ENCODE results near the gene TRMT61A. TPM values are rescaled to one million over a fixed set of nuclear protein-coding genes. Genes with fewer than 3 reads are reported as not detected.

Gene TRMT61A
- 14.9 TPM for total RNA-seq (2021; ENCODE audit: unreplicated experiment)
- polyA plus RNA-seq (2012): 8.4 and 8.5 TPM in 2 replicates
- percentile 62 among the genes with signal in this experiment for Bru-seq, nascent RNA
- BruChase-seq, experiment 1, labeled RNA remaining after a 6-hour chase: percentile 51 among the genes with signal in this experiment
- percentile 59 among the genes with signal in this experiment for BruChase-seq, experiment 2, labeled RNA remaining after a 2-hour chase
- long read RNA-seq, transcript TRMT61A-202 (4 exons, 3,229 nt): major isoform, 41 of 71 reads
- long read RNA-seq, partial matches to known transcripts: 15 of 71 reads
- long read RNA-seq, other reads (novel, unspliced or antisense): 12 of 71 reads

DNA sequence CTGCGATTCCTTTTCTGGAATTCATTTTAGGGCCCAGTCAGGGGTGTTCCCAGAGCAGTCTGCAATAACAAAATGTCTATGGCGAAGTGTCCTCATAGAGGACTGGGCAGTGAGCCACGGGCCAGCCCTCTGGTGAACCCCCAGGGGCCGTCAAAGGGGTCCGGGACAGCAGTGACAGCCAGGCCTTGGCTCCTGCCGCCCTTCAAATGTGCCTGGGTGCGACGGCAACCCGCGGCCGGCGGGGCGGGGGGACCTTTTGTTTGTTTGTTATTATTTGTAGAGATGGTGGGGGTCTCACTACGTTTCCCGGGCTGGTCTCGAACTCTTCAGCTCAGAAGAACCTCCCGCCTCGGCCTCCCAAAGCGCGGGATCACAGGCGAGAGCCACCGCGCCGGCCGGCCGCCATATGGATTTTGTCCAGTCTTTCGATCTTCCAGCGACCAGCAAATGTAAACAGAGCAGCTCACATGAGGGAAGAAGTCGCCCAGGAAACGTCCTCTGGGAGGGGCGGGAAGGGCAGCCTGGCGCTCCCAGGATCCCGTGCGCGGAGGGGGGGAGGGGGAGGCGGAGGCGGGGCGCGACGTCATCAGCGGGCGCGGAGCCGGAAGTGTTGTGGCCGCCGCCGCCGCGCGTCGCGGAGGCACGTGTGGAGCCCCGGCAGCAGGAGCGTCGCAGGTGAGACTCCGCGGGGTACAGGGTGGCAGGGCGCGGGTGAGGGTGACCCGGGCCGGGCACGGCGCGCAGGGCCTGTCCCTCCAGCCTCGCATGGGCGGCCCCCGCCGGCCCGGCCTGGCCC is at the start of gene TRMT61A:
Gene TRMT61A, plus strand, starts transcription at position 610 of the 796 bp plus-strand sequence. CDS start 783 bp downstream, outside the sequence.
- RAD21 ChIA-PET (ENCODE audit: low non-redundant PET in 1 of 2, low total read pairs in 2 of 2, uncharacterized antibody in 2 of 2, unreplicated experiment in 2 of 2): interaction anchor here in 1 of 2 experiments (0.6 kb wide), 1 partner anchor 181 kb away, joined by 3 read pairs; no protein-coding TSS in a partner anchor
- CTCF ChIA-PET: interaction anchor here (0.9 to 2.9 kb wide), 2 partner anchors 10 to 12 kb away, joined by 7 to 16 read pairs; no protein-coding TSS in a partner anchor
- POLR2A ChIA-PET: interaction anchor here (0.7 to 1.4 kb wide), 5 partner anchors 8 to 551 kb away, joined by 5 to 11 read pairs (median 6); no protein-coding TSS in a partner anchor
- peak within 1 kb of the TSS; percentile 85 to 97 for H3K4me3 ChIP-seq (replicated peaks in 1 of 2; ENCODE audit: low read depth in 1 of 2, low read length in 2 of 2)
- H3K27me3 ChIP-seq (ENCODE audit: insufficient read depth, low read length): no peaks in the 10 kb centered on the region
- H3K36me3 ChIP-seq (ENCODE audit: control insufficient read depth in 1 of 2, insufficient read depth in 2 of 2, low read length in 2 of 2): peaks cover 0 to 14% of the 10 kb centered on the region in 2 experiments; a peak in 2 of 4 replicates
- ATAC-seq (peak; percentile 86), DNase-seq (ENCODE audit: low read depth, low spot score) (peak; percentile 62)
- no peaks in the 10 kb centered on the region for H3K9me3 ChIP-seq (ENCODE audit: control insufficient read depth in 1 of 2, insufficient read depth in 1 of 2, low read depth in 1 of 2, low read length in 2 of 2)
- TSS peak; percentile 89 for BruUV-seq (replicated peaks)
- peaks cover 10 to 29% of the 10 kb centered on the region in 2 experiments; a peak in 3 of 4 replicates for H3K4me1 ChIP-seq (ENCODE audit: control insufficient read depth in 1 of 2, insufficient read depth in 2 of 2, low read length in 2 of 2)
- intact Hi-C loops (cut with micrococcal nuclease): no loop called here
- H3K79me2 ChIP-seq (ENCODE audit: insufficient read depth, low read length): peaks cover 30% of the 10 kb centered on the region
- H3K27ac ChIP-seq (ENCODE audit: low read depth, low read length): peak within 1 kb of the TSS; percentile 64
- no peaks in the 10 kb centered on the region for H3K9me2 ChIP-seq (ENCODE audit: insufficient read depth)
- peak within 1 kb of the TSS; percentile 96 for H3K4me2 ChIP-seq (ENCODE audit: low read length)
- H2AFZ ChIP-seq (ENCODE audit: low read depth, low read length, poor library complexity, severe bottlenecking): no peak within 1 kb of the TSS
- peak within 1 kb of the TSS; percentile 96 for H3K9ac ChIP-seq (ENCODE audit: low read length)
- TF ChIP-seq EZH2 (IDR thresholded peaks at IDR 0.05) (no peak), YY1 (IDR thresholded peaks at IDR 0.05; ENCODE audit: extremely low read depth, insufficient replicate concordance, low read depth, low read length) (peak; percentile 19), POLR2A (IDR thresholded peaks at IDR 0.05; ENCODE audit: borderline replicate concordance, extremely low read depth, insufficient read depth, insufficient read length) (no peak), RAD21 (IDR thresholded peaks at IDR 0.05; ENCODE audit: low read depth) (no peak), SIN3A (IDR thresholded peaks at IDR 0.05; ENCODE audit: low read depth) (no peak), POLR2AphosphoS5 (IDR thresholded peaks at IDR 0.05; ENCODE audit: low read depth, low read length) (peak; percentile 70), JUND (IDR thresholded peaks at IDR 0.05) (no peak), ZFX (IDR thresholded peaks at IDR 0.05) (0 out of 2 replicates have a peak, but pooled peaks have one; percentile 41), CBX3 (IDR thresholded peaks at IDR 0.05; ENCODE audit: low read depth) (no peak), SP1 (IDR thresholded peaks at IDR 0.05; ENCODE audit: low read depth) (no peak), EGR1 (IDR thresholded peaks at IDR 0.05; ENCODE audit: low read depth) (no peak)
- TF ChIP-seq, protein P1, sequence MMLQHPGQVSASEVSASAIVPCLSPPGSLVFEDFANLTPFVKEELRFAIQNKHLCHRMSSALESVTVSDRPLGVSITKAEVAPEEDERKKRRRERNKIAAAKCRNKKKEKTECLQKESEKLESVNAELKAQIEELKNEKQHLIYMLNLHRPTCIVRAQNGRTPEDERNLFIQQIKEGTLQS (IDR thresholded peaks at IDR 0.05): no peak
- TF ChIP-seq, protein P2, sequence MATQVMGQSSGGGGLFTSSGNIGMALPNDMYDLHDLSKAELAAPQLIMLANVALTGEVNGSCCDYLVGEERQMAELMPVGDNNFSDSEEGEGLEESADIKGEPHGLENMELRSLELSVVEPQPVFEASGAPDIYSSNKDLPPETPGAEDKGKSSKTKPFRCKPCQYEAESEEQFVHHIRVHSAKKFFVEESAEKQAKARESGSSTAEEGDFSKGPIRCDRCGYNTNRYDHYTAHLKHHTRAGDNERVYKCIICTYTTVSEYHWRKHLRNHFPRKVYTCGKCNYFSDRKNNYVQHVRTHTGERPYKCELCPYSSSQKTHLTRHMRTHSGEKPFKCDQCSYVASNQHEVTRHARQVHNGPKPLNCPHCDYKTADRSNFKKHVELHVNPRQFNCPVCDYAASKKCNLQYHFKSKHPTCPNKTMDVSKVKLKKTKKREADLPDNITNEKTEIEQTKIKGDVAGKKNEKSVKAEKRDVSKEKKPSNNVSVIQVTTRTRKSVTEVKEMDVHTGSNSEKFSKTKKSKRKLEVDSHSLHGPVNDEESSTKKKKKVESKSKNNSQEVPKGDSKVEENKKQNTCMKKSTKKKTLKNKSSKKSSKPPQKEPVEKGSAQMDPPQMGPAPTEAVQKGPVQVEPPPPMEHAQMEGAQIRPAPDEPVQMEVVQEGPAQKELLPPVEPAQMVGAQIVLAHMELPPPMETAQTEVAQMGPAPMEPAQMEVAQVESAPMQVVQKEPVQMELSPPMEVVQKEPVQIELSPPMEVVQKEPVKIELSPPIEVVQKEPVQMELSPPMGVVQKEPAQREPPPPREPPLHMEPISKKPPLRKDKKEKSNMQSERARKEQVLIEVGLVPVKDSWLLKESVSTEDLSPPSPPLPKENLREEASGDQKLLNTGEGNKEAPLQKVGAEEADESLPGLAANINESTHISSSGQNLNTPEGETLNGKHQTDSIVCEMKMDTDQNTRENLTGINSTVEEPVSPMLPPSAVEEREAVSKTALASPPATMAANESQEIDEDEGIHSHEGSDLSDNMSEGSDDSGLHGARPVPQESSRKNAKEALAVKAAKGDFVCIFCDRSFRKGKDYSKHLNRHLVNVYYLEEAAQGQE (IDR thresholded peaks at IDR 0.05; ENCODE audit: low read depth): no peak
- TF ChIP-seq, protein P3, sequence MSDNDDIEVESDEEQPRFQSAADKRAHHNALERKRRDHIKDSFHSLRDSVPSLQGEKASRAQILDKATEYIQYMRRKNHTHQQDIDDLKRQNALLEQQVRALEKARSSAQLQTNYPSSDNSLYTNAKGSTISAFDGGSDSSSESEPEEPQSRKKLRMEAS (IDR thresholded peaks at IDR 0.05): no peak
- no peaks in the 10 kb centered on the region for H4K20me1 ChIP-seq (ENCODE audit: insufficient read depth)
